ENCODE results near the gene AP1G1. TPM values are rescaled to one million over a fixed set of nuclear protein-coding genes. Genes with fewer than 3 reads are reported as not detected.

The AP1G1 gene
- polyA plus RNA-seq, 2 of the 4 experiments (the other 2 are of a cell fraction): 38.1 to 85.6 TPM

- DNase-seq (ENCODE audit: low read depth in 1 of 2, low spot score in 1 of 2): no peak
- H3K4me1 ChIP-seq: peaks cover 40% of the 10 kb centered on the region
- POLR2A ChIA-PET: no interaction called here
- no peak overlapping the region for H3K4me2 ChIP-seq
- no peaks in the 10 kb centered on the region for H3K9me3 ChIP-seq
- H3K4me3 ChIP-seq: no peak overlapping the region
- TF ChIP-seq HOXB13 (CRISPR knock-in tag; IDR thresholded peaks at IDR 0.05; ENCODE audit: low read depth) (no peak), JUN (IDR thresholded peaks at IDR 0.05) (no peak), FOXS1 (CRISPR knock-in tag; IDR thresholded peaks at IDR 0.05) (no peak), CBX2 (IDR thresholded peaks at IDR 0.05; ENCODE audit: borderline replicate concordance, low read depth) (no peak), ATOH8 (CRISPR knock-in tag; IDR thresholded peaks at IDR 0.05; ENCODE audit: low read depth) (no peak), HDAC2 (IDR thresholded peaks at IDR 0.05) (no peak), RNF2 (IDR thresholded peaks at IDR 0.05; ENCODE audit: borderline replicate concordance, low read depth) (no peak), HOXA7 (CRISPR knock-in tag; IDR thresholded peaks at IDR 0.05) (no peak), EHF (CRISPR knock-in tag; IDR thresholded peaks at IDR 0.05) (no peak), SMC3 (IDR thresholded peaks at IDR 0.05) (no peak), MAFK (IDR thresholded peaks at IDR 0.05; ENCODE audit: partially characterized antibody) (no peak), NPAS2 (CRISPR knock-in tag; IDR thresholded peaks at IDR 0.05; ENCODE audit: borderline replicate concordance) (no peak), NFE2L2 (conservative IDR thresholded peaks at IDR 0.05; ENCODE audit: low read length) (no peak), TFCP2L1 (CRISPR knock-in tag; IDR thresholded peaks at IDR 0.05) (no peak), ESRRA (IDR thresholded peaks at IDR 0.05; ENCODE audit: borderline replicate concordance, low read length) (no peak), JUNB (IDR thresholded peaks at IDR 0.05) (no peak), KDM1A (IDR thresholded peaks at IDR 0.05; ENCODE audit: low read depth) (no peak)
- TF ChIP-seq, protein P1, sequence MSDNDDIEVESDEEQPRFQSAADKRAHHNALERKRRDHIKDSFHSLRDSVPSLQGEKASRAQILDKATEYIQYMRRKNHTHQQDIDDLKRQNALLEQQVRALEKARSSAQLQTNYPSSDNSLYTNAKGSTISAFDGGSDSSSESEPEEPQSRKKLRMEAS (IDR thresholded peaks at IDR 0.05): no peak
- TF ChIP-seq, protein P2, sequence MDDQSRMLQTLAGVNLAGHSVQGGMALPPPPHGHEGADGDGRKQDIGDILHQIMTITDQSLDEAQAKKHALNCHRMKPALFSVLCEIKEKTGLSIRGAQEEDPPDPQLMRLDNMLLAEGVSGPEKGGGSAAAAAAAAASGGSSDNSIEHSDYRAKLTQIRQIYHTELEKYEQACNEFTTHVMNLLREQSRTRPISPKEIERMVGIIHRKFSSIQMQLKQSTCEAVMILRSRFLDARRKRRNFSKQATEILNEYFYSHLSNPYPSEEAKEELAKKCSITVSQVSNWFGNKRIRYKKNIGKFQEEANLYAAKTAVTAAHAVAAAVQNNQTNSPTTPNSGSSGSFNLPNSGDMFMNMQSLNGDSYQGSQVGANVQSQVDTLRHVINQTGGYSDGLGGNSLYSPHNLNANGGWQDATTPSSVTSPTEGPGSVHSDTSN (IDR thresholded peaks at IDR 0.05): no peak
- CTCF ChIA-PET: no interaction called here
- ATAC-seq: no peak
- peak; percentile 81 for FAIRE-seq
- no peak overlapping the region for H3K27ac ChIP-seq
- WGBS (ENCODE audit: missing lambda C conversion rate): 89% methylated on average over 3 of the region's 3 CpGs
Observed at GRCh38 chr16:71711789-71712188, 96.8 kb downstream of the AP1G1 start.

GRCh38 chr16:71709229-71709781 is 99.3 kb downstream of the AP1G1 start:
- 26% methylated on average over 2 of the region's 2 CpGs for WGBS (ENCODE audit: missing lambda C conversion rate)
- FAIRE-seq (no peak), DNase-seq (ENCODE audit: low read depth in 1 of 2, low spot score in 1 of 2) (no peak), ATAC-seq (peak in 1 of 2 experiments; percentile 39; a peak in 2 of 6 replicates)
- POLR2A ChIA-PET: no interaction called here
- Histone ChIP-seq H3K4me2 (peak overlapping the region; percentile 66), H3K4me3 (no peak overlapping the region), H3K27ac (peak overlapping the region; percentile 61 to 64; a peak in 5 of 6 replicates), H3K4me1 (peaks cover 40% of the 10 kb centered on the region), H3K9me3 (no peaks in the 10 kb centered on the region)
- CTCF ChIA-PET: no interaction called here
- TF ChIP-seq FOSL2 (IDR thresholded peaks at IDR 0.05) (0 out of 2 replicates have a peak, but pooled peaks have one; percentile 9), FOSL2 (CRISPR knock-in tag; IDR thresholded peaks at IDR 0.05) (peak; percentile 45; the same call in 1 of the 2 replicates), MAFK (IDR thresholded peaks at IDR 0.05; ENCODE audit: partially characterized antibody) (peak; percentile 85), GATA3 (IDR thresholded peaks at IDR 0.05; ENCODE audit: borderline replicate concordance) (peak; percentile 54; the same call in 1 of the 2 replicates), HOXB13 (CRISPR knock-in tag; IDR thresholded peaks at IDR 0.05; ENCODE audit: low read depth) (no peak)

DNA sequence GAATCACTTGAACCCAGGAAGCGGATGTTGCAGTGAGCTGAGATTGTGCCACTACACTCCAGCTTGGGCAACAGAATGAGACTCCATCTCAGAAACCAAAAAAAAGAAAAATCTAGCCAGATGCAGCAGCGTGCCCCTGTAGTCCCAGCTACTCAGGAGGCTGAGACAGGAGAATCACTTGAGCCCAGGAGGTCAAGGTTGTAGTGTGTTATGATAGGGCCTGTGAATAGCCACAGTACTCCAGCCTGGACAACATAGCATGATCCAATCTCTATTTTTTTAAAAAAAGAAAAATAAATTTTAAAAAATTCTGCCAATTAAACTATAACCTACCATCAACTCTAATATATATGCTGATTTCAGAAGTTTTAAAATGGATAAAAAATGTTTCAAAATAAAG is 99.9 kb downstream of the AP1G1 start:
- TF ChIP-seq BHLHE40 (IDR thresholded peaks at IDR 0.05; ENCODE audit: low read depth, low read length): no peak
- DNase-seq (ENCODE audit: low read depth in 1 of 2, low spot score in 1 of 2): no peak
- H3K4me1 ChIP-seq: peaks cover 40% of the 10 kb centered on the region
- ATAC-seq: no peak
- H3K27ac ChIP-seq: peak overlapping the region; percentile 61 to 77; a peak in 5 of 6 replicates
- no peak overlapping the region for H3K4me3 ChIP-seq
- CTCF ChIA-PET: no interaction called here
- H3K4me2 ChIP-seq: peak overlapping the region; percentile 66
- POLR2A ChIA-PET: no interaction called here
- WGBS (ENCODE audit: missing lambda C conversion rate): 96% methylated on average over 2 of the region's 2 CpGs
- no peaks in the 10 kb centered on the region for H3K9me3 ChIP-seq
- FAIRE-seq: no peak
